Duodenal mucosa (tissue), 2 donors: ENCODE data around the gene MEIS3.

Experiments
- H3K27ac ChIP-seq: one replicate; pipeline ENCODE4 v1.7.0; 2013; ENCODE audit warnings: low read depth, low read length
- H3K27me3 ChIP-seq, 2 donors: one replicate each; pipeline ENCODE4 v1.7.0; 2013; ENCODE audit warnings: low read length in 2 of 2, control low read depth in 1 of 2; ENCODE audit not compliant: insufficient read depth in 2 of 2, control insufficient read depth in 1 of 2
- H3K36me3 ChIP-seq, 2 donors: one replicate each; pipeline ENCODE4 v1.7.0; 2013; ENCODE audit warnings: low read length in 2 of 2, control low read depth in 1 of 2; ENCODE audit not compliant: insufficient read depth in 2 of 2, control insufficient read depth in 1 of 2
- H3K4me1 ChIP-seq, 2 donors: one replicate each; pipeline ENCODE4 v1.7.0; 2013; ENCODE audit warnings: low read length in 2 of 2, control low read depth in 1 of 2; ENCODE audit not compliant: insufficient read depth in 2 of 2, control insufficient read depth in 1 of 2
- H3K4me3 ChIP-seq, 2 donors: one replicate each; pipeline ENCODE4 v1.7.0; 2013; ENCODE audit warnings: low read length in 2 of 2, low read depth in 1 of 2
- H3K9ac ChIP-seq, 2 donors: one replicate each; pipeline ENCODE4 v1.7.0; 2013; ENCODE audit warnings: low read length in 2 of 2, low read depth in 1 of 2
- H3K9me3 ChIP-seq, 2 donors: one replicate each; pipeline ENCODE4 v1.7.0; 2013; ENCODE audit warnings: low read length in 2 of 2, control low read depth in 1 of 2; ENCODE audit not compliant: control insufficient read depth in 1 of 2

The MEIS3 gene

GRCh38 chr19:47419030-47419783, at the start of gene MEIS3:
TSS of gene MEIS3 (minus strand) at chr19:47419527. CDS start at chr19:47419081, 446 bp downstream.
- Histone ChIP-seq H3K36me3 (no peaks in the 10 kb centered on the region), H3K27ac (no peak within 1 kb of the TSS), H3K9ac (no peak within 1 kb of the TSS), H3K4me1 (peaks cover 0 to 8% of the 10 kb centered on the region in 2 donors), H3K4me3 (peak within 1 kb of the TSS in 1 of 2 donors; percentile 54), H3K27me3 (peaks cover 70 to 76% of the 10 kb centered on the region in 2 donors), H3K9me3 (no peaks in the 10 kb centered on the region)

- peaks cover 39 to 49% of the 10 kb centered on the region in 2 donors for H3K27me3 ChIP-seq
- no peak overlapping the region for H3K4me3 ChIP-seq
- no peaks in the 10 kb centered on the region for H3K36me3 ChIP-seq
- no peaks in the 10 kb centered on the region for H3K9me3 ChIP-seq
- H3K9ac ChIP-seq: no peak overlapping the region
- no peaks in the 10 kb centered on the region for H3K4me1 ChIP-seq
- H3K27ac ChIP-seq: no peak overlapping the region
Measured at GRCh38 chr19:47467914-47468313, 48.6 kb upstream of the MEIS3 start.

- Histone ChIP-seq H3K36me3 (no peaks in the 10 kb centered on the region), H3K9ac (no peak overlapping the region), H3K4me1 (no peaks in the 10 kb centered on the region), H3K27ac (no peak overlapping the region), H3K4me3 (no peak overlapping the region), H3K27me3 (peaks cover 38 to 39% of the 10 kb centered on the region in 2 donors), H3K9me3 (no peaks in the 10 kb centered on the region)
Measured at GRCh38 chr19:47465957-47466356, 46.6 kb upstream of the MEIS3 start.

GRCh38 chr19:47464675-47465419, 45.5 kb upstream of the MEIS3 start:
- Histone ChIP-seq H3K9ac (no peak overlapping the region), H3K9me3 (no peaks in the 10 kb centered on the region), H3K36me3 (no peaks in the 10 kb centered on the region), H3K27ac (no peak overlapping the region), H3K27me3 (peaks cover 29 to 32% of the 10 kb centered on the region in 2 donors), H3K4me3 (no peak overlapping the region), H3K4me1 (no peaks in the 10 kb centered on the region)

GRCh38 chr19:47461876-47462275, 42.5 kb upstream of the MEIS3 start:
- Histone ChIP-seq H3K9ac (no peak overlapping the region), H3K9me3 (no peaks in the 10 kb centered on the region), H3K27ac (no peak overlapping the region), H3K36me3 (no peaks in the 10 kb centered on the region), H3K4me3 (no peak overlapping the region), H3K4me1 (no peaks in the 10 kb centered on the region), H3K27me3 (peaks cover 37 to 38% of the 10 kb centered on the region in 2 donors)

GRCh38 chr19:47459477-47459876, 40.1 kb upstream of the MEIS3 start:
- no peak overlapping the region for H3K4me3 ChIP-seq
- H3K36me3 ChIP-seq: no peaks in the 10 kb centered on the region
- no peak overlapping the region for H3K27ac ChIP-seq
- H3K9me3 ChIP-seq: peaks cover 0 to 11% of the 10 kb centered on the region in 2 donors
- no peak overlapping the region for H3K9ac ChIP-seq
- H3K4me1 ChIP-seq: no peaks in the 10 kb centered on the region
- peaks cover 32 to 39% of the 10 kb centered on the region in 2 donors for H3K27me3 ChIP-seq

- Histone ChIP-seq H3K9me3 (peaks cover 0 to 11% of the 10 kb centered on the region in 2 donors), H3K36me3 (no peaks in the 10 kb centered on the region), H3K27me3 (peaks cover 31 to 39% of the 10 kb centered on the region in 2 donors), H3K27ac (no peak overlapping the region), H3K4me3 (no peak overlapping the region), H3K4me1 (no peaks in the 10 kb centered on the region), H3K9ac (no peak overlapping the region)
Measured at GRCh38 chr19:47458672-47459071, 39.3 kb upstream of the MEIS3 start.

- H3K36me3 ChIP-seq: no peaks in the 10 kb centered on the region
- no peak overlapping the region for H3K9ac ChIP-seq
- H3K4me1 ChIP-seq: no peaks in the 10 kb centered on the region
- H3K27me3 ChIP-seq: peaks cover 31 to 39% of the 10 kb centered on the region in 2 donors
- no peak overlapping the region for H3K27ac ChIP-seq
- H3K9me3 ChIP-seq: peaks cover 0 to 11% of the 10 kb centered on the region in 2 donors
- H3K4me3 ChIP-seq: no peak overlapping the region
Measured at GRCh38 chr19:47456721-47457474, 37.6 kb upstream of the MEIS3 start.

GRCh38 chr19:47450478-47450877, 31.2 kb upstream of the MEIS3 start:
- Histone ChIP-seq H3K27me3 (peaks cover 25 to 37% of the 10 kb centered on the region in 2 donors), H3K4me3 (no peak overlapping the region), H3K4me1 (peaks cover 5 to 8% of the 10 kb centered on the region in 2 donors), H3K27ac (no peak overlapping the region), H3K9me3 (peaks cover 0 to 2% of the 10 kb centered on the region in 2 donors), H3K9ac (no peak overlapping the region), H3K36me3 (no peaks in the 10 kb centered on the region)

- H3K4me1 ChIP-seq: peaks cover 6 to 9% of the 10 kb centered on the region in 2 donors
- H3K4me3 ChIP-seq: no peak overlapping the region
- no peaks in the 10 kb centered on the region for H3K36me3 ChIP-seq
- no peak overlapping the region for H3K9ac ChIP-seq
- H3K9me3 ChIP-seq: no peaks in the 10 kb centered on the region
- no peak overlapping the region for H3K27ac ChIP-seq
- H3K27me3 ChIP-seq: peaks cover 44 to 54% of the 10 kb centered on the region in 2 donors
Measured at GRCh38 chr19:47448360-47448727, 29.0 kb upstream of the MEIS3 start.
